Measurements from ENCODE around the gene CA11.

DNA sequence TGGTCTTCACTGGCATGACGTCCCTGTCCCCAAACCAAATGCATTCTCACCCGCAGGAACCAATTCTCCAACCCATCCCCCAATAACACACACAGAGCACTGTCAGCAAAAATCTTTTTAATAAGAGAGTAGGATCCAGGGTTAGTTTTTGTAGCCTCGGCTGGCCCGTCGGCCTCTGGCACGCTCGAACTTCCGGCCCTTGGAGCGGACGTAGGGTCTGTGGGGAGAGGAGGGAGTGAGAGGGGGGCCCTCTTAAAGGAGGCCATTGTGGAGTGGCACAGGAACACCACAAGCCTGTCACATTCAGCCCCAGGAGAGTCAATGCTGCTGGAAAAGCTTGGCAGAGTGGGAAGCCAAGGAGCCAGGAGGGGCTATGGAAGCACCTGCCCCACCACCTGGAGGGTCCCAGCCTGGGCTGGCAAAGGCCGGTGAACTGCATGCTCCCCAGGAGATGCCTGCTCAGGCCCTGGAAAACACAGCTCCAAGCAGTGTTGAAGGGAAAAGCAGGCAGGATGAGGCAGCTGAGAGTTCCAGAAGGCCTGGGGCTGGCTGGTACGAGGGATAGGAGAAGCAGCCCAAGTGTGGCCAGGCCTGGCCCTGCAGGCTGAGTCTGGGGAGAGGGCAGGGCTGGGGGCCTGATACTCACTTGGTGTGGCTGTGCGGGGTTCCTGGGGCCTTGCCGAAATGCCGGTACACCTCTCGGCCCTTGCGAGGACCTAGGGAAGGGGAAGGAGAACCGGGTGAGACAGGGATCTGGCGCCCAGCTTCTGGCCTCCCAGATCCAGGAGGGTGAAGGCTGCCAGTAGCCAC, 30.6 kb downstream of the CA11 start:
- TF ChIP-seq POLR2A (IDR thresholded peaks at IDR 0.05; ENCODE audit: extremely low read depth, insufficient read length): no peak
- TF ChIP-seq, protein P1, sequence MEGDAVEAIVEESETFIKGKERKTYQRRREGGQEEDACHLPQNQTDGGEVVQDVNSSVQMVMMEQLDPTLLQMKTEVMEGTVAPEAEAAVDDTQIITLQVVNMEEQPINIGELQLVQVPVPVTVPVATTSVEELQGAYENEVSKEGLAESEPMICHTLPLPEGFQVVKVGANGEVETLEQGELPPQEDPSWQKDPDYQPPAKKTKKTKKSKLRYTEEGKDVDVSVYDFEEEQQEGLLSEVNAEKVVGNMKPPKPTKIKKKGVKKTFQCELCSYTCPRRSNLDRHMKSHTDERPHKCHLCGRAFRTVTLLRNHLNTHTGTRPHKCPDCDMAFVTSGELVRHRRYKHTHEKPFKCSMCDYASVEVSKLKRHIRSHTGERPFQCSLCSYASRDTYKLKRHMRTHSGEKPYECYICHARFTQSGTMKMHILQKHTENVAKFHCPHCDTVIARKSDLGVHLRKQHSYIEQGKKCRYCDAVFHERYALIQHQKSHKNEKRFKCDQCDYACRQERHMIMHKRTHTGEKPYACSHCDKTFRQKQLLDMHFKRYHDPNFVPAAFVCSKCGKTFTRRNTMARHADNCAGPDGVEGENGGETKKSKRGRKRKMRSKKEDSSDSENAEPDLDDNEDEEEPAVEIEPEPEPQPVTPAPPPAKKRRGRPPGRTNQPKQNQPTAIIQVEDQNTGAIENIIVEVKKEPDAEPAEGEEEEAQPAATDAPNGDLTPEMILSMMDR (IDR thresholded peaks at IDR 0.05; ENCODE audit: low read depth, low read length): no peak
- TF ChIP-seq, protein P2, sequence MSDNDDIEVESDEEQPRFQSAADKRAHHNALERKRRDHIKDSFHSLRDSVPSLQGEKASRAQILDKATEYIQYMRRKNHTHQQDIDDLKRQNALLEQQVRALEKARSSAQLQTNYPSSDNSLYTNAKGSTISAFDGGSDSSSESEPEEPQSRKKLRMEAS (IDR thresholded peaks at IDR 0.05; ENCODE audit: low read depth, low read length): no peak

Measured in NB4 (cell line).